ENCODE measurements around the gene IPO5.

IPO5 gene

DNA sequence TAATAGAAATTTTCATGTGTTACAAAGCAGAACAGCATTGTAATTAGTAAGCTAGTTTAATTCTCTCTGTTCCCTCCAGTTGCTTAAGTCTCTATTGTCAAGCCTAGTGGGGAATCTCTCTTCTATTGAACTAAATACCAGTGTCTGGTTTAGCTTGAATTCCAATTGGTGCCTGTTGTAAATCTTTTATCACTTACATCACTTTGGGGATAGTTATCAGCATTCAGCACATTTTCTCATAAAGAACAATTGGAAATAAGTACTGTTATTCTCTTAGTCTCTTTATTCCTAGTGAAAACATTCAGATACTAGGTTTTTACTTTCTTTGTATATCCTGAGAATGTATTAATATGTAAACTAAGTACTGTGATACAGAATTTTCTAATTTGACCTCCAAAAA lies 25.2 kb downstream of the IPO5 start:
- H3K36me3 ChIP-seq (ENCODE audit: insufficient read depth) = no peaks in the 10 kb centered on the region
- H3K27me3 ChIP-seq (ENCODE audit: insufficient read depth, low read depth) = no peaks in the 10 kb centered on the region
- TF ChIP-seq, protein P1, sequence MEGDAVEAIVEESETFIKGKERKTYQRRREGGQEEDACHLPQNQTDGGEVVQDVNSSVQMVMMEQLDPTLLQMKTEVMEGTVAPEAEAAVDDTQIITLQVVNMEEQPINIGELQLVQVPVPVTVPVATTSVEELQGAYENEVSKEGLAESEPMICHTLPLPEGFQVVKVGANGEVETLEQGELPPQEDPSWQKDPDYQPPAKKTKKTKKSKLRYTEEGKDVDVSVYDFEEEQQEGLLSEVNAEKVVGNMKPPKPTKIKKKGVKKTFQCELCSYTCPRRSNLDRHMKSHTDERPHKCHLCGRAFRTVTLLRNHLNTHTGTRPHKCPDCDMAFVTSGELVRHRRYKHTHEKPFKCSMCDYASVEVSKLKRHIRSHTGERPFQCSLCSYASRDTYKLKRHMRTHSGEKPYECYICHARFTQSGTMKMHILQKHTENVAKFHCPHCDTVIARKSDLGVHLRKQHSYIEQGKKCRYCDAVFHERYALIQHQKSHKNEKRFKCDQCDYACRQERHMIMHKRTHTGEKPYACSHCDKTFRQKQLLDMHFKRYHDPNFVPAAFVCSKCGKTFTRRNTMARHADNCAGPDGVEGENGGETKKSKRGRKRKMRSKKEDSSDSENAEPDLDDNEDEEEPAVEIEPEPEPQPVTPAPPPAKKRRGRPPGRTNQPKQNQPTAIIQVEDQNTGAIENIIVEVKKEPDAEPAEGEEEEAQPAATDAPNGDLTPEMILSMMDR (conservative IDR thresholded peaks at IDR 0.05; ENCODE audit: low read depth, low read length) = no peak
- H3K79me2 ChIP-seq (ENCODE audit: insufficient read depth, low read depth) = peaks cover 55% of the 10 kb centered on the region
- no peak overlapping the region for H3K9ac ChIP-seq
- no peak overlapping the region for H3K4me3 ChIP-seq (IDR thresholded peaks at IDR 0.05; ENCODE audit: insufficient read depth, low read depth, low read length)
- H3K4me2 ChIP-seq = peak overlapping the region; percentile 73
- no peak overlapping the region for H2AFZ ChIP-seq (ENCODE audit: low read depth)
- no peak overlapping the region for H3K27ac ChIP-seq
- H4K20me1 ChIP-seq (ENCODE audit: insufficient read depth) = peaks cover 3% of the 10 kb centered on the region; the same call in 1 of the 2 replicates
- peaks cover 34% of the 10 kb centered on the region for H3K4me1 ChIP-seq (ENCODE audit: low read depth, poor library complexity, severe bottlenecking)

- Histone ChIP-seq H3K27me3 (ENCODE audit: insufficient read depth, low read depth) (no peaks in the 10 kb centered on the region), H3K4me1 (ENCODE audit: low read depth, poor library complexity, severe bottlenecking) (peaks cover 34% of the 10 kb centered on the region), H3K4me3 (IDR thresholded peaks at IDR 0.05; ENCODE audit: insufficient read depth, low read depth, low read length) (no peak overlapping the region), H2AFZ (ENCODE audit: low read depth) (no peak overlapping the region), H3K79me2 (ENCODE audit: insufficient read depth, low read depth) (peaks cover 55% of the 10 kb centered on the region), H3K27ac (no peak overlapping the region), H3K4me2 (peak overlapping the region; percentile 73; the same call in 1 of the 2 replicates), H3K36me3 (ENCODE audit: insufficient read depth) (no peaks in the 10 kb centered on the region), H3K9ac (no peak overlapping the region), H4K20me1 (ENCODE audit: insufficient read depth) (peaks cover 3% of the 10 kb centered on the region; the same call in 1 of the 2 replicates)
- TF ChIP-seq, protein P1 (conservative IDR thresholded peaks at IDR 0.05; ENCODE audit: low read depth, low read length) = no peak
Measured at GRCh38 chr13:97979051-97979450, 25.6 kb downstream of the IPO5 start.

DNA sequence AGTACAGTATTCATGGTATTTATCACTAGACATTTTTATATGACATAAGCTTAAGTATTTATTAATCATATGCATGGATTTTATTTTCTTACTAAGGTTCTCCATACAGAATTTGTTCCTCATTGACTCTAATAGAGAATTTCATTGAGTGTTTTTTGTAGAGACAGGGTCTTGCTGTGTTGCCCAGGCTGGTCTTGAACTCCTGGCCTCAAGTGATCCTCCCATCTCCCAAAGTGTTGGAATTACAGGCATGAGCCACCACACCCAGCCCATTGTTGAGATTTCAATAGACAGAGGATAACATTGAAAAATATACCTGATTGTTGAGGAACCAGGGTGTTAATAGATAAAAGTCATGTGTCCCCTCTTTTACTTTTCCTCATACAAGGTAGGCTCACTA lies 26.1 kb downstream of the IPO5 start:
- Histone ChIP-seq H3K4me1 (ENCODE audit: low read depth, poor library complexity, severe bottlenecking) (peaks cover 34% of the 10 kb centered on the region), H2AFZ (ENCODE audit: low read depth) (no peak overlapping the region), H4K20me1 (ENCODE audit: insufficient read depth) (peaks cover 3% of the 10 kb centered on the region; the same call in 1 of the 2 replicates), H3K27ac (no peak overlapping the region), H3K4me3 (IDR thresholded peaks at IDR 0.05; ENCODE audit: insufficient read depth, low read depth, low read length) (no peak overlapping the region), H3K4me2 (no peak overlapping the region), H3K36me3 (ENCODE audit: insufficient read depth) (no peaks in the 10 kb centered on the region), H3K27me3 (ENCODE audit: insufficient read depth, low read depth) (no peaks in the 10 kb centered on the region), H3K9ac (no peak overlapping the region), H3K79me2 (ENCODE audit: insufficient read depth, low read depth) (peaks cover 55% of the 10 kb centered on the region)
- TF ChIP-seq, protein P1 (conservative IDR thresholded peaks at IDR 0.05; ENCODE audit: low read depth, low read length) = no peak

DNA sequence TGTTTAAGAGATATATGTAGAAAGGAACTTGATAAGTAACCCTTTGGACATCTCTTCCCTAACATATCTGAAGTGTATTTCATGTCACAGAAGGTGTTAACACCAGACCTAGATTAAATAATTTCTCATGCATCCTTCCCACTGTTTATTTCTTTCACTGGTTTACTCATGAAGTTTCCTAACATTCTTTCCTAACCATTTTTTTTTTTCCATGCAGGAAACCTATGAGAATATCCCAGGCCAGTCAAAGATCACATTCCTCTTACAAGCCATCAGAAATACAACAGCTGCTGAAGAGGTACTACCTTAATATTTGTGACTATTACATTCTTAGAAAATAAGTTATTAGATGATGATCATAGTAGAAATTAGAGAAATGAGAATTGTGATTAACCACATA lies 28.8 kb downstream of the IPO5 start:
- Histone ChIP-seq H3K27me3 (ENCODE audit: insufficient read depth, low read depth) (no peaks in the 10 kb centered on the region), H3K9ac (no peak overlapping the region), H2AFZ (ENCODE audit: low read depth) (no peak overlapping the region), H3K27ac (no peak overlapping the region), H3K4me1 (ENCODE audit: low read depth, poor library complexity, severe bottlenecking) (peaks cover 34% of the 10 kb centered on the region), H3K4me3 (IDR thresholded peaks at IDR 0.05; ENCODE audit: insufficient read depth, low read depth, low read length) (no peak overlapping the region), H4K20me1 (ENCODE audit: insufficient read depth) (peaks cover 3% of the 10 kb centered on the region; the same call in 1 of the 2 replicates), H3K79me2 (ENCODE audit: insufficient read depth, low read depth) (peaks cover 51% of the 10 kb centered on the region), H3K4me2 (no peak overlapping the region), H3K36me3 (ENCODE audit: insufficient read depth) (peaks cover 9% of the 10 kb centered on the region; the same call in 1 of the 2 replicates)
- TF ChIP-seq, protein P1 (conservative IDR thresholded peaks at IDR 0.05; ENCODE audit: low read depth, low read length) = no peak
